ENCODE measurements around the gene TMEM8B. TPM values are rescaled to one million over a fixed set of nuclear protein-coding genes. Genes with fewer than 3 reads are reported as not detected.

TMEM8B gene
- total RNA-seq, 1 donor from 2014 or later, result 44.4 TPM

DNA sequence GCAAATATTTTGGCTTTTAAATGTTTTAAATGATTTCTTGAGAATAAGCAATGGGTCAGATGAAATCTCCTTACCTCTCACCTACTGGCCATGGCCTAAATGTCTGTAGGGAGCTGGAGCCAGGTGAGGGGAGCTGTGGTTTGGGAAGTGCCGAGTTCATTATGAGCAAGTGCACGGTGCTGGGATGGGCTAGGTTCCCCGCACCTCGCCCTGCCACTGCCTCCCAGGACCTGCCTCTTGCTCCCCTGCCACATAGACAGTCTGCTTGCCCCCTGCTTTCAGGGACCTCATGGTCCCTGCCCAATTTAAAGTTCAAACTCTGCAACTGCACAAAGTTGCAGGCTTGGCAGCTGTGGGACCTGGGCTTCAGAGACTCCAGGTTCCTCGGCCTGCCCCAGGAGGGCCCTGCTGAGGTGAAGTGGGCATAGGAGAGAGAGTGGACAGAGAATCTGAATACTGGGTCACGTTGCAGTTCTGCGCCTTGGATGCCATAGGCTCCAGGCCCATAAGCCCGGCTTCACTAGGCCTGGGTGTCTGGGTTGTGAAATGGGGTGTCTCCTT is 35.7 kb downstream of the TMEM8B start:
- Mint-ChIP-seq H3K27ac (no peak overlapping the region), H3K4me3 (no peak overlapping the region), H3K27me3 (ENCODE audit: low read depth) (peaks cover 37% of the 10 kb centered on the region), H3K9me3 (no peaks in the 10 kb centered on the region), H3K36me3 (no peaks in the 10 kb centered on the region), H3K4me1 (no peaks in the 10 kb centered on the region)
- TF ChIP-seq, protein P1, sequence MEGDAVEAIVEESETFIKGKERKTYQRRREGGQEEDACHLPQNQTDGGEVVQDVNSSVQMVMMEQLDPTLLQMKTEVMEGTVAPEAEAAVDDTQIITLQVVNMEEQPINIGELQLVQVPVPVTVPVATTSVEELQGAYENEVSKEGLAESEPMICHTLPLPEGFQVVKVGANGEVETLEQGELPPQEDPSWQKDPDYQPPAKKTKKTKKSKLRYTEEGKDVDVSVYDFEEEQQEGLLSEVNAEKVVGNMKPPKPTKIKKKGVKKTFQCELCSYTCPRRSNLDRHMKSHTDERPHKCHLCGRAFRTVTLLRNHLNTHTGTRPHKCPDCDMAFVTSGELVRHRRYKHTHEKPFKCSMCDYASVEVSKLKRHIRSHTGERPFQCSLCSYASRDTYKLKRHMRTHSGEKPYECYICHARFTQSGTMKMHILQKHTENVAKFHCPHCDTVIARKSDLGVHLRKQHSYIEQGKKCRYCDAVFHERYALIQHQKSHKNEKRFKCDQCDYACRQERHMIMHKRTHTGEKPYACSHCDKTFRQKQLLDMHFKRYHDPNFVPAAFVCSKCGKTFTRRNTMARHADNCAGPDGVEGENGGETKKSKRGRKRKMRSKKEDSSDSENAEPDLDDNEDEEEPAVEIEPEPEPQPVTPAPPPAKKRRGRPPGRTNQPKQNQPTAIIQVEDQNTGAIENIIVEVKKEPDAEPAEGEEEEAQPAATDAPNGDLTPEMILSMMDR (IDR thresholded peaks at IDR 0.05; ENCODE audit: unreplicated experiment), result no peak
- no peak for DNase-seq (ENCODE audit: low spot score in 2 of 2, unreplicated experiment in 2 of 2)

DNA sequence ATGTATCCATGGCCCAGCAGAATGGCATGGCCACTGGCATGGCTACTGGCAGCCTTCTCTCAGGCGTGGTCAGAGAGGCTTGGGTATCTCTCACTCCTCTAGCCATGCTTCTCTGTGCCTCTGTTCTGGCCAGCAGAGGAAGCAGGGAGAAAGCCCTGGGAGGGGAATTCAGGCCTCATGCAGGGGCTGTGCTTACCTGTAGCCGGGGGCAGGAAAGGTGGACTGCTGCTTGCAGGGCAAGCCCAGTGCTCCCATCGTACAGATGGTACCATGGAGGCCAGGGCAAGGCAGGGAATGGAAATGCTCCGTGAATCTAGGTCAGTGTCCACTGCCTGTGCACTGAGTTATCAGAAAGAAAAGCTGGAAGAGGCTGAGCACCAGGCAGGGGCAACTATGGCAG is 38.5 kb downstream of the TMEM8B start:
- H3K9me3 Mint-ChIP-seq, result no peaks in the 10 kb centered on the region
- no peaks in the 10 kb centered on the region for H3K36me3 Mint-ChIP-seq
- TF ChIP-seq, protein P1 (IDR thresholded peaks at IDR 0.05; ENCODE audit: unreplicated experiment), result no peak
- no peaks in the 10 kb centered on the region for H3K4me1 Mint-ChIP-seq
- H3K4me3 Mint-ChIP-seq, result no peak overlapping the region
- no peak for DNase-seq (ENCODE audit: low spot score in 2 of 2, unreplicated experiment in 2 of 2)
- H3K27me3 Mint-ChIP-seq (ENCODE audit: low read depth), result peaks cover 12% of the 10 kb centered on the region
- no peak overlapping the region for H3K27ac Mint-ChIP-seq

DNA sequence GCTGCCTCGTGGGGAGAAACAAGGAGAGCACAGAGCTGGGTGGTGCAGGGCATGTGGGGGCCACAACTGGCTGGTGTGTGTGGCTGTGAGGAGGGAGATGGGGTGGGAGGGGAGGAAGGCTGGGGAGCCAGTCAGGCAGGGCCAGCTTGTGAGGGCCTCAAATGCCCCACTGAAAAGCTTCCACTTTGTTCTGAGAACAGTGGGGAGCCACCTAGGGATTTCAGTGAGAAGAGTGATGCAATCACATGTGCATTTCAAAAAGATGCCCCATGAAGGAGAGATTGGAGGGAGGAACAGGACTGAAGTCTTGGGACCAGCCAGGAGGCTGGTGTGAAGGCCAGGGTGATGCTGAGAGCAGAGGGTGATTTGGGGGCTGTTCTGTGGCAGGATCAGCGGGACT is 39.9 kb downstream of the TMEM8B start:
- Mint-ChIP-seq H3K4me3 (no peak overlapping the region), H3K9me3 (no peaks in the 10 kb centered on the region), H3K27ac (no peak overlapping the region), H3K36me3 (no peaks in the 10 kb centered on the region), H3K4me1 (no peaks in the 10 kb centered on the region), H3K27me3 (ENCODE audit: low read depth) (peaks cover 4% of the 10 kb centered on the region)
- no peak for DNase-seq (ENCODE audit: low spot score in 2 of 2, unreplicated experiment in 2 of 2)
- TF ChIP-seq, protein P1 (IDR thresholded peaks at IDR 0.05; ENCODE audit: unreplicated experiment), result no peak

DNA sequence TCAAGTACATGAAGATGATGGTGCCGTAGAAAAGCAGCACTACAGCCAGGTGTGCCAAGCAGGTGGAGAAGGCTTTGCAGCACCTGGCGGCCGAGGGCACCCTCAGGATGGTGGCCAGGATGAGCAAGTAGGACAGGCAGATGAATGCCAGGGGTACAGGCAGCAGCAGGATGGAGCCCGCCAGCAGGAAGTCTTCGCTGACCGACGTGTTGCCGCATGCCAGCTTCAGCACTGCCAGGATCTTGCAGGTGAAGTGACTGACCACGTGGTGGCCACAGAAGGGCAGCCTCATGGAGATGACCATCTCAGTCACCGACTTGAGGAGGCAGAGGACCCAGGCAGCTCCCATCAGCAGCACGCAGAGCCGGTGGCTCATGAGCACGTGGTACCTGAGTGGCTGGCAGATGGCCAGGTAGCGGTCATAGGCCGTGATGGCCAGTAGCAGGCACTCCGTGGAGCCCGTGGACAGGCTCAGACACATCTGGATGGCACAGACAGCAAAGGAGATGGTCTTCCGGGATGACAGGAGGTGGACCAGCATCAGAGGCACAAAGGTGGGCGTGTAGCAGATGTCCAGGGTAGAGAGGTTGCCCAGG is 40.7 kb downstream of the TMEM8B start:
- Mint-ChIP-seq H3K27me3 (ENCODE audit: low read depth) (no peaks in the 10 kb centered on the region), H3K4me1 (no peaks in the 10 kb centered on the region), H3K27ac (no peak overlapping the region)

DNA sequence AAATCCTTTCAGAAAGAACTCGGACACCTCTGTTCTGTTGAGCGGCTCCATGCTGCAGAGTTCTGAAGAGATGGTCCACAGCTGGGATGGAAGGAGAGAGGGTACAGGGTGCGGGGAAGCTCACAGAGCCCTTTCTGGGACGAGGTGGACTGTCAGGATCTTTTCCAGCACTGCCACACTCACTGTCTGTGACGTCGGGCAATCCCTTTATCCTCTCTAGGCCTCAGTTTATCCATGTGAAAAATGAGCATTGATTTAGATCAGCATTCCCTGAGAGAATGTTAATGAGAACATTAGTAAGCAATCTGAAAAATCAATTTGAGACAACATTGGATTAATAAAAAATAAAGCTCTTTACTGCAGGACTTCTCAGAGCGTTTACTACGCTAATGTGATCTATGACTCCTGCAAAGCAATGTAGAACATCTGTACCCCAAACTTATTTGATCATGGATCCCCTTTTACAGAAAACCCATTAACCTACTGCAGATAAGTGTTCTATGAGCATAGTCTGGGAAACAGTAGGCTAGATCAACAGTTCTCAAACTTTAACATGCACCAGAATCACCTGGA is 41.4 kb downstream of the TMEM8B start, which contains the start of gene OR13J1:
Gene OR13J1, minus strand, starts transcription at position 51 of the 573 bp plus-strand sequence. Its CDS starts 0 bp downstream, at position 51.
- TF ChIP-seq, protein P1 (IDR thresholded peaks at IDR 0.05; ENCODE audit: unreplicated experiment), result no peak
- Mint-ChIP-seq H3K9me3 (peaks cover 1% of the 10 kb centered on the region), H3K27ac (no peak within 1 kb of the TSS), H3K27me3 (ENCODE audit: low read depth) (peaks cover 4% of the 10 kb centered on the region), H3K36me3 (no peaks in the 10 kb centered on the region), H3K4me1 (no peaks in the 10 kb centered on the region), H3K4me3 (no peak within 1 kb of the TSS)
- DNase-seq (ENCODE audit: low spot score in 2 of 2, unreplicated experiment in 2 of 2), result no peak

More for the DNA sequence above, 40.7 kb downstream of the TMEM8B start:
- TF ChIP-seq, protein P1 (IDR thresholded peaks at IDR 0.05; ENCODE audit: unreplicated experiment), result no peak
- no peak for DNase-seq (ENCODE audit: low spot score in 2 of 2, unreplicated experiment in 2 of 2)
- Mint-ChIP-seq H3K36me3 (no peaks in the 10 kb centered on the region), H3K4me3 (no peak overlapping the region), H3K9me3 (no peaks in the 10 kb centered on the region)
